ENCODE results near the gene RNPS1.

RNPS1 gene

DNA sequence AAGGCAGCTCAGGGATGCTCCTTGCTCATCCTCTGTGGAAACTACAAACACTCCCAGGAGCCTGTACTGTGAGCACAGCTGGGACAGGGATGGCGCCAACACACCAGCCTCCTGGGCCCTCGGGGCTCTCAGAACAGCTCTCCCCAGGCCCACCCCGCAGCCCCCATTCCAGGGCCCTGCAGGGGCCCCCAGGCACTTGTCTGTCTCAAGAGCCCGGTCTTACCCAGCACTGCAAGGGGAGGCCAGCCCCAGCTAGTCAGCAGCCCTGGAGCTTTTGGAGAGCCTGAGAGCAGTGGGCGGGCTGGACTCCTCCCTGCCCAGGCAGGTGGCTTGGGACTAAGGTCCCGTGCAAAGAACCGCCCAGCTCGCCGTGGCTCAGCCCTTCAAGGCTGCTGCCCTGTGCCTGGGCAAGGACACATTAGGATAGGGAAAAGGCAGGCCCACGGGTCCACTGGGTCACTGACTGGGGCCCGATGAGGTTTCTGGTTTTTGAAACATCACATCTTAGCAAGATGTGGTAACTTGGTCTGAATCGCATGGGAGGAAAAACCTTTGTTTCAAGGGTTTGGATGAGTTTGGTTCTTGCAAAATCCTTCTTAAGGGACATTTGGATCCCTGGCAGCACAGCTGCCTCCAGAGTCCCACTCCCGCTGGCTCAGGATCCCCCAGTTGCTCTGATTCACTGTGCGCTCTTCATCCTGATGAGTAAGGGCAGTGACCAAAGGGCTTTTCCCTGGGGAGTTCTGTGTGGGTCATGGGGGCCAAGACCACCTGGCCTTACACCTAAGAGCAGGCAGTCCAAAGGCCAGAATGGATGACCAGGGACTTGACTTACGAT, 28.9 kb downstream of the RNPS1 start:
- peaks cover 23% of the 10 kb centered on the region for H3K36me3 ChIP-seq (ENCODE audit: control insufficient read depth, insufficient read depth, low read length)
- TF ChIP-seq, protein P1, sequence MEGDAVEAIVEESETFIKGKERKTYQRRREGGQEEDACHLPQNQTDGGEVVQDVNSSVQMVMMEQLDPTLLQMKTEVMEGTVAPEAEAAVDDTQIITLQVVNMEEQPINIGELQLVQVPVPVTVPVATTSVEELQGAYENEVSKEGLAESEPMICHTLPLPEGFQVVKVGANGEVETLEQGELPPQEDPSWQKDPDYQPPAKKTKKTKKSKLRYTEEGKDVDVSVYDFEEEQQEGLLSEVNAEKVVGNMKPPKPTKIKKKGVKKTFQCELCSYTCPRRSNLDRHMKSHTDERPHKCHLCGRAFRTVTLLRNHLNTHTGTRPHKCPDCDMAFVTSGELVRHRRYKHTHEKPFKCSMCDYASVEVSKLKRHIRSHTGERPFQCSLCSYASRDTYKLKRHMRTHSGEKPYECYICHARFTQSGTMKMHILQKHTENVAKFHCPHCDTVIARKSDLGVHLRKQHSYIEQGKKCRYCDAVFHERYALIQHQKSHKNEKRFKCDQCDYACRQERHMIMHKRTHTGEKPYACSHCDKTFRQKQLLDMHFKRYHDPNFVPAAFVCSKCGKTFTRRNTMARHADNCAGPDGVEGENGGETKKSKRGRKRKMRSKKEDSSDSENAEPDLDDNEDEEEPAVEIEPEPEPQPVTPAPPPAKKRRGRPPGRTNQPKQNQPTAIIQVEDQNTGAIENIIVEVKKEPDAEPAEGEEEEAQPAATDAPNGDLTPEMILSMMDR (IDR thresholded peaks at IDR 0.05; ENCODE audit: insufficient read depth, low read length, poor library complexity, severe bottlenecking), result no peak
- H3K4me3 ChIP-seq (replicated peaks; ENCODE audit: low read depth, low read length), result no peak overlapping the region
- H3K27me3 ChIP-seq (replicated peaks; ENCODE audit: control insufficient read depth, insufficient read depth, low read length), result no peaks in the 10 kb centered on the region
- DNase-seq (ENCODE audit: extremely low read depth, insufficient read length), result no peak

DNA sequence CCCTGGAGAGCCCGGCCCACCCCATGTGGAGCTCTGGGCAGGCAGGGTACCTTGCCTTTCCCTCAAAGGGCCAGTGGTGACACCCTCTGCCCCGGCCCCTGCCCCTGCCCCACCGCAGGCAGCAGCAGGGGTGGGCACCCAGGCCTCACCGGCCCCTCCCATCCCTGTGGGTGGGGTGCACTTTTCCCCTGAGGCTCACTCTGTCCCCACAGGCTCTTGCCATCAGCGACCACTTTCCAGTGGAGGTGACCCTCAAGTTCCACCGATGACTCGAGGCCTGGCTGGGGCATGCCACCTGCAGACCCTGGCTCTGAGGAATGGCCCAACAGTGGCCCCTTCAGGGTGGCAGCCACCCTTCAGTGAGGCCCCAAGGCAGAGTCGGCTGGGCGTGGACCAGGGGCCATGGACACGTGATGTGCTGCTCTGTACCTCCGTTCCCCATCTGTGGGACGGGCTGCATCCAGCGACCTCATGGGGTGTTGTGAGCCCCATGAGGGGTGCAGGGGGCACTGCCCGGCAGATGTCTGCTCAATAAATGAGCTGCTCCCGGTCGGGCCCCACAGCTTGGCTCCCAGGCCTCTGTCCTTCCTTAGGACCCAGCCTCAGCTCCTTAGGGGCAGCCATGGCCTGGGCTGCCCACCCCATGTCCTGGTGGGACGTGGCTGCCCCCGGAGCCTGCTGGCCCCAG, 29.6 kb downstream of the RNPS1 start:
- H3K36me3 ChIP-seq (ENCODE audit: control insufficient read depth, insufficient read depth, low read length), result peaks cover 22% of the 10 kb centered on the region
- TF ChIP-seq, protein P1 (IDR thresholded peaks at IDR 0.05; ENCODE audit: insufficient read depth, low read length, poor library complexity, severe bottlenecking), result no peak
- no peak for DNase-seq (ENCODE audit: extremely low read depth, insufficient read length)

DNA sequence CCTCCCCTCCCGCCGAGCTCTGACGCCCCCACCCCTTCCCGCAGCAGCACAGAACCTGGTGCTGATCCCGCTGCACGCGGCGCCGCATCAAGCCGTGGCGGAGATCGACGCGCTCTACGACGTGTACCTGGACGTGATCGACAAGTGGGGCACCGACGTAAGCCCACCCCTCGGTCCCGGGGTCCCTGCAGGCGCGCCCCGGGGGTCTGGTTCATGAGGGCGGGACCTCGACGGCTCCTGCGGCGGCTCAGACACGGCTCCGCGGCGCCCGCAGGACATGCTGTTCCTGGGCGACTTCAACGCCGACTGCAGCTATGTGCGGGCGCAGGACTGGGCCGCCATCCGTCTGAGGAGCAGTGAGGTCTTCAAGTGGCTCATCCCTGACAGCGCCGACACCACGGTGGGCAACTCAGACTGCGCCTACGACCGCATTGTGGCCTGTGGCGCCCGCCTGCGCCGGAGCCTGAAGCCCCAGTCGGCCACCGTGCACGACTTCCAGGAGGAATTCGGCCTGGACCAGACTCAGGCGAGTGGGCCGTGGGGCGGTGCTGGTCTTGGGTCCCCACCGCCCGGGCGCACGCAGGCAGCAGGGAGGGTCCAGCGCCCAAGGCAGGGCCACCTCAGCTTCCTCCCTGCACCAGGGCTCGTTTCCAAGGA, 30.3 kb downstream of the RNPS1 start:
- H3K27me3 ChIP-seq (replicated peaks; ENCODE audit: control insufficient read depth, insufficient read depth, low read length), result no peaks in the 10 kb centered on the region
- DNase-seq (ENCODE audit: extremely low read depth, insufficient read length), result peak; percentile 26
- TF ChIP-seq, protein P1 (IDR thresholded peaks at IDR 0.05; ENCODE audit: insufficient read depth, low read length, poor library complexity, severe bottlenecking), result no peak
- no peak overlapping the region for H3K4me3 ChIP-seq (replicated peaks; ENCODE audit: low read depth, low read length)
- peaks cover 20% of the 10 kb centered on the region for H3K36me3 ChIP-seq (ENCODE audit: control insufficient read depth, insufficient read depth, low read length)

More for the DNA sequence above, 29.6 kb downstream of the RNPS1 start:
- Histone ChIP-seq H3K27me3 (replicated peaks; ENCODE audit: control insufficient read depth, insufficient read depth, low read length) (no peaks in the 10 kb centered on the region), H3K4me3 (replicated peaks; ENCODE audit: low read depth, low read length) (no peak overlapping the region)

DNA sequence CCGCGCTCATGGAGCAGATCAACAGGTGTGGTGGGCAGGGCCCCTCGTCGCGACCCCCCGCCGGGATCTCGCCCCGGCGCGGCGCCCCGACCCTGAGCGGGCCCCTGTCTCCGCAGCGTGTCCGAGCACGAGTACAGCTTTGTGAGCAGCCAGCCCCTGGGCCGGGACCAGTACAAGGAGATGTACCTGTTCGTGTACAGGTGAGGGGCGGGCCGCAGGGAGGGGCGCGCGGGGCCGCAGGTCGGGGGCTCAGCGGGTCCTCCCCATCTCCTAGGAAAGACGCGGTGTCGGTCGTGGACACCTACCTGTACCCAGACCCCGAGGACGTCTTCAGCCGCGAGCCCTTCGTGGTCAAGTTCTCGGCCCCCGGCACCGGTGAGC, 30.8 kb downstream of the RNPS1 start:
- Histone ChIP-seq H3K4me3 (replicated peaks; ENCODE audit: low read depth, low read length) (no peak overlapping the region), H3K36me3 (ENCODE audit: control insufficient read depth, insufficient read depth, low read length) (peaks cover 24% of the 10 kb centered on the region), H3K27me3 (replicated peaks; ENCODE audit: control insufficient read depth, insufficient read depth, low read length) (no peaks in the 10 kb centered on the region)
- no peak for DNase-seq (ENCODE audit: extremely low read depth, insufficient read length)
- TF ChIP-seq, protein P1 (IDR thresholded peaks at IDR 0.05; ENCODE audit: insufficient read depth, low read length, poor library complexity, severe bottlenecking), result no peak

DNA sequence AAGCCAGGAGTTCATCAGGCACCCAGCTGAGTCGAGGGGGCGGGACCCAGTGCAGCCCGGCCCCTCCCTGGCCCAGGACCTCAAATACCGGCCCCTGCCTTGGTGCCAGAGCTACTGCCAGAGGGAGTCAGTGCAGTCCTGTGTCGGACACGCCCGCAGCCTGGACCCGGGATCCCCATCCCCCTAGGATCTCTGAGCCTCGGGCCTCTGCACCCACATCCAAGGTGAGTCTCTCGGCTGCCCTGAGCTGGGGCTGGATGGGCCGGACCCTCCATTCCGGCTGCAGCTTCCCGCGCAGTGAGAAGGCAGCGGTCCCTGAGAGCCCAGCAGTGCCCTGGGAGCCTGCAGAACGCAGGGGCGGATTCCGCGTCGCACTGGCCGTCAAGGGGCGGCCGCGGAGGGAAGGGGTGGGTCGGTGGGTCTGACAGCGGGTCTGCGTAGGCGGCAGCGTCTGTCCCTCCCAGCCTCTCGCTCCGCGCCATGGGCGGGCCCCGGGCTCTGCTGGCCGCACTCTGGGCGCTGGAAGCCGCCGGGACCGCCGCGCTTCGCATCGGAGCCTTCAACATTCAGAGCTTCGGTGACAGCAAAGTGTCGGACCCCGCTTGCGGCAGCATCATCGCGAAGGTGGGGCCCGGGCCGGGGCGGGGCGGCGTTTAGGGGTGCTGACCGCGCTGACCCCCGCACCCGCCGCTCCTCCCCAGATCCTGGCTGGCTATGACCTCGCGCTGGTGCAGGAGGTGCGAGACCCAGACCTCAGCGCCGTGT, 31.4 kb downstream of the RNPS1 start, which contains the start of gene DNASE1L2:
TSS of gene DNASE1L2 (plus strand) at position 108 of the 765 bp plus-strand sequence. CDS start at position 481, 373 bp downstream.
- Histone ChIP-seq H3K36me3 (ENCODE audit: control insufficient read depth, insufficient read depth, low read length) (peaks cover 27% of the 10 kb centered on the region), H3K27me3 (replicated peaks; ENCODE audit: control insufficient read depth, insufficient read depth, low read length) (no peaks in the 10 kb centered on the region), H3K4me3 (replicated peaks; ENCODE audit: low read depth, low read length) (no peak within 1 kb of the TSS)
- no peak for DNase-seq (ENCODE audit: extremely low read depth, insufficient read length)
- TF ChIP-seq, protein P1 (IDR thresholded peaks at IDR 0.05; ENCODE audit: insufficient read depth, low read length, poor library complexity, severe bottlenecking), result no peak

Data from GM06990 (cell line).